ENCODE measurements around the gene OR4A47. TPM values are rescaled to one million over a fixed set of nuclear protein-coding genes. Genes with fewer than 3 reads are reported as not detected.
"Not testable (repeated sequence)": the region's sequence is repeated elsewhere in the genome, so short reads cannot be mapped to it uniquely, and the experiment has no call there.

Gene OR4A47, protein sequence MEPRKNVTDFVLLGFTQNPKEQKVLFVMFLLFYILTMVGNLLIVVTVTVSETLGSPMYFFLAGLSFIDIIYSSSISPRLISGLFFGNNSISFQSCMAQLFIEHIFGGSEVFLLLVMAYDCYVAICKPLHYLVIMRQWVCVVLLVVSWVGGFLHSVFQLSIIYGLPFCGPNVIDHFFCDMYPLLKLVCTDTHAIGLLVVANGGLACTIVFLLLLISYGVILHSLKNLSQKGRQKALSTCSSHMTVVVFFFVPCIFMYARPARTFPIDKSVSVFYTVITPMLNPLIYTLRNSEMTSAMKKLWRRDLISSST
- not detected in 2 replicates for total RNA-seq (2014; rRNA removed; shearing (Covaris generic); ENCODE audit: low replicate concordance)

DNA sequence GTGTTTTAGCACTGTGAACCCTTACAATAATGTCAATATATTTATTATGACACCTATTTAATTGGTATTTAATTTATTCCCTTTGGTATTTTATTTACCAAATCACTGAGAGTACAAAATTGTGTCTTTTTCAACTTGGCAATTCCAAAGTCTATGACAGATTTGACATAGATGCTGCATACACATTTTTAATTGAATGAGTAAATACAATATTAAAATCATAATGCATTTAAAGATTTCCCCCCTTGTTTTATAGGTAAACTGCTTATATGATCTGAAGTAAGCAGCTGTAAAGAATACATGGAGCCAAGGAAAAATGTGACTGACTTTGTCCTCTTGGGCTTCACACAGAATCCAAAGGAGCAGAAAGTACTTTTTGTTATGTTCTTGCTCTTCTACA, at the start of gene OR4A47:
Gene OR4A47 (plus strand): TSS at position 301 of the 400 bp plus-strand sequence. CDS start 0 bp downstream, at position 301.
- not testable (repeated sequence) for H3K36me3 ChIP-seq, DNase-seq, H3K9me3 ChIP-seq, H3K4me3 ChIP-seq, H3K27me3 ChIP-seq

DNA sequence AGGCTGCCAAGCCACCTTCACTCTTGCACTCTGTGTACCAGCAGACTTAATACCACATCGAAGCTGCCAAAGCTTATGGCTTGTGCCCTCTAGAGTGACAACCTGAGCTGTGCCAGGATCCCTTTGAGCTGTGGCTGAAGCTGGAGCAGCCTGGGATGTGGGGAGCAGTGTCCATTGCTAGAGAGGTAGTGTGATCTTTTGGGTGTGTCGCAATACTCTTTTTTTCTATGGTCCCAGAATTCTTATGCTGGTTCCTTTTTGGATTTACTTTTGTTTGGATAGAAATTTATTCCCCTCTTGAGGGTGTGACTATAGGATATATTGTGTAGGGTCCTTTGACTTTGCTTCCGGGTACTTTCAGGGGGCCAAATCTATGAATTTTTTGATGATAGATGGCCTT, 32.7 kb upstream of the OR4A47 start:
- H3K4me3 ChIP-seq, DNase-seq, H3K27me3 ChIP-seq, H3K36me3 ChIP-seq, H3K9me3 ChIP-seq: not testable (repeated sequence)

DNA sequence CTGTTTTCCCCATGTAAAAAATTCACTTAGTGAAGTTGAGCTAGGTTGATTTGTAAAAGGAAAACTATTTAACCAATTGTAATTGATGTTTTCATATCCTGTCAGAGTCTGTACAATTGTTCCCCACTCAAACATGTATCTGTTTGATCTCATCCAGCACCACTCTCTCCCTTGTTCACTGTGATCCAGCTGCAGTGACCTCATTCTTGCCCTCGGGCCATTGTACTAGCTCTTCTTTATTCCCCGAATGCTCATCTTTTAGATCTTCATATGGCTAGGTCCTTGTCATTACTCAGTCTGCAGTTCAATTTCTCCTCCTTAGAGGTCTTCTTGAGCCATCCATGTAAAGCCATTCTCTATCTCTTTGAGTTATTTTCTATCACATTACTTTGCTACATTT, 14.6 kb upstream of the OR4A47 start:
- DNase-seq, H3K27me3 ChIP-seq, H3K9me3 ChIP-seq, H3K36me3 ChIP-seq, H3K4me3 ChIP-seq: not testable (repeated sequence)

DNA sequence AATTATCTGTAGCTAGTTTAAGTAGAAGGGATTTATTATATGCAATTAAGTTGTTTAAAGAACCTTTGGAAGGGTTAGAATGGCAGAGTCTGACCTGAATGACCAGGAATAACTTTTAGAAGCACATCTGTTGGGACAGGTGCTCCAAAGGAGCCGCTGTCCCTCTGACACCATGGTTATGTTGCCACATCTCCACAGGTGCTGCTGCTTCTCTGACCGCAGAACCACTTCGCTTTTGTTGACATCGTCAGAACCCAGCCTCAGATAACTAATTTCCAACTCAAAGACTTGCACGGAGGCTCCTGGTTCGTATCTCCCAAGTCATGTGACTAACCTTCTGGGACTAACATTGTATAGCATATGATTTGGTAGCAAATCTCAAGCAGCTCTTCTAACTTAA, 13.9 kb upstream of the OR4A47 start:
- not testable (repeated sequence) for DNase-seq, H3K9me3 ChIP-seq, H3K36me3 ChIP-seq, H3K27me3 ChIP-seq, H3K4me3 ChIP-seq

DNA sequence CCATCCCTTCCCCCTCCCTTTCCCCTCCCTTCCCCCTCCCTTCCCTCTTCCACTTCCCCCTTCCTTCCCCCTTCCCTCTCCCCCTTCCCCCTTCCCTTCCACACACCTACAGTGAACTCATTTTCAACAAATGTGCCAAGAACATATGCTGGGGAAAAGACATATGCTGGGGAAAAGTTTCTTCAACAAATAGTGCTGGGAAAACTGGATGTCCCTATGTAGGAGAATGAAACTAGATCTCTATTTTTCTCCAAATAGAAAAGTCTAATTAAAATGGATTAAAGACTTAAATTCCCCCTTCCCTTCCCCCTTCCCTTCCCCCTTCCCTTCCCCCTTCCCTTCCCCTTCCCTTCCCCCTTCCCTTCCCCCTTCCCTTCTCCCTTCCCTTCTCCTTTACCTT, 17.6 kb downstream of the OR4A47 start:
- DNase-seq, H3K27me3 ChIP-seq, H3K4me3 ChIP-seq, H3K9me3 ChIP-seq, H3K36me3 ChIP-seq: not testable (repeated sequence)

DNA sequence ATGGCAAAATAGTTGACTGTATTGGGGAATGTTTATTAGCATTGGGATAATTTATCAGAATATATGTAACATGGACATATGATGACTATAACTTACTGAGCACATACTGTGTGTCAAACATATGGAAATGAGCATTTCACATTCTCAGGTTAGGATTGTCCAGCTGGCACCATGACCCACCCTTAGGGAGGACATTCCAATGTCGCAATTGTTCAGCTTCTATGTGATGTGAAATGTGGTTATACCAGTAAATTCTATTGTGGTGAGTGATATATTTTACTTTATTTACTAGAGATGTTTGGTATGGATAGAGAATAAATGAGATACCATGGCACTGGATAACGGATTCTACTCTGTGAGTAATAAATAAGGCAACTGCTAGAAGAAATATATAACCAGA, 50.4 kb downstream of the OR4A47 start:
- no peak for DNase-seq

More for the DNA sequence above, 50.4 kb downstream of the OR4A47 start:
- Histone ChIP-seq H3K9me3 (no peaks in the 10 kb centered on the region), H3K27me3 (no peaks in the 10 kb centered on the region), H3K36me3 (no peaks in the 10 kb centered on the region), H3K4me3 (no peak overlapping the region)

Other genes with a start within 250 kb of the OR4A47 start
- gene OR4X2, start 243.7 kb upstream of the OR4A47 start, total RNA-seq (2014; rRNA removed; shearing (Covaris generic); ENCODE audit: low replicate concordance) = 0.49 TPM in 1 of 2 replicates, not detected in the other
- not detected in 2 replicates for gene OR4X1, start 224.9 kb upstream of the OR4A47 start, total RNA-seq (2014; rRNA removed; shearing (Covaris generic); ENCODE audit: low replicate concordance)
- not detected in 2 replicates for gene OR4S1, start 182.6 kb upstream of the OR4A47 start, total RNA-seq (2014; rRNA removed; shearing (Covaris generic); ENCODE audit: low replicate concordance)
- gene OR4C3, start 163.9 kb upstream of the OR4A47 start, total RNA-seq (2014; rRNA removed; shearing (Covaris generic); ENCODE audit: low replicate concordance) = not detected in 2 replicates
- gene OR4C5, start 122.3 kb upstream of the OR4A47 start, total RNA-seq (2014; rRNA removed; shearing (Covaris generic); ENCODE audit: low replicate concordance) = not detected in 2 replicates